Vagina (tissue), 2 donors: ENCODE results near the gene PIEZO2. TPM values are rescaled to one million over a fixed set of nuclear protein-coding genes. Genes with fewer than 3 reads are reported as not detected.

ENCODE experiments used
- DNase-seq, 2 donors: peaks; one replicate each; pipeline ENCODE4 v3.0.0-alpha.2; 2017; ENCODE audit errors: extremely low spot score in 2 of 2
- H3K27ac ChIP-seq: fragments of 200-600 bp; sonication (generic); one replicate; pipeline ENCODE4 v1.5.1; 2019
- H3K27me3 ChIP-seq: fragments of 200-600 bp; sonication (generic); one replicate; pipeline ENCODE4 v1.5.1; 2019
- H3K36me3 ChIP-seq, 2 donors: fragments of 200-600 bp; sonication (generic); one replicate each; pipeline ENCODE4 v1.5.1; 2017 to 2019
- H3K4me1 ChIP-seq: fragments of 200-600 bp; sonication (generic); one replicate; pipeline ENCODE4 v1.5.1; 2019
- H3K4me3 ChIP-seq, 2 donors: fragments of 200-600 bp; sonication (generic); 1 replicate in 1 of 2; 2 replicates in 1 of 2; pipeline ENCODE4 v1.5.1; 2016 to 2019
- H3K9me3 ChIP-seq: fragments of 200-600 bp; sonication (generic); one replicate; pipeline ENCODE4 v1.5.1; 2019
- POLR2A ChIP-seq, 2 donors: fragments of 450-650 bp; IDR thresholded peaks; one replicate each; pipeline ENCODE4 v1.6.1; 2017; ENCODE audit warnings: antibody characterized with exemption in 2 of 2, mild to moderate bottlenecking in 2 of 2, moderate library complexity in 2 of 2
- POLR2AphosphoS5 ChIP-seq, 2 donors: sonication (generic); formaldehyde crosslinking; IDR thresholded peaks; one replicate each; pipeline ENCODE4 v1.9.0; 2017; ENCODE audit warnings: antibody characterized with exemption in 2 of 2, mild to moderate bottlenecking in 2 of 2, low read depth in 1 of 2; ENCODE audit not compliant: insufficient read depth in 1 of 2
- intact Hi-C: fragments of 100-400 bp; cut with DNase I; formaldehyde crosslinking; loops from one replicate; pipeline ENCODE4 v1.15.1; 2023
- total RNA-seq: library from RNA; depleted of rRNA; stranded (reverse); fragments of >200 nt; gene quantifications from one replicate; pipeline ENCODE4 v1.2.3, GENCODE V29; 2016
- TF ChIP-seq, protein P1 (sequence below), 3 experiments: fragments of 450-650 bp in 2 of 3; fragments of 200-600 bp in 1 of 3; sonication (generic) in 1 of 3; IDR thresholded peaks; one replicate each; pipeline ENCODE4 v1.5.1; 2017 to 2019; ENCODE audit warnings: antibody characterized with exemption in 3 of 3, mild to moderate bottlenecking in 2 of 3, moderate library complexity in 2 of 3

The PIEZO2 gene
- total RNA-seq, 1 donor from 2014 or later: 5.9 TPM

DNA sequence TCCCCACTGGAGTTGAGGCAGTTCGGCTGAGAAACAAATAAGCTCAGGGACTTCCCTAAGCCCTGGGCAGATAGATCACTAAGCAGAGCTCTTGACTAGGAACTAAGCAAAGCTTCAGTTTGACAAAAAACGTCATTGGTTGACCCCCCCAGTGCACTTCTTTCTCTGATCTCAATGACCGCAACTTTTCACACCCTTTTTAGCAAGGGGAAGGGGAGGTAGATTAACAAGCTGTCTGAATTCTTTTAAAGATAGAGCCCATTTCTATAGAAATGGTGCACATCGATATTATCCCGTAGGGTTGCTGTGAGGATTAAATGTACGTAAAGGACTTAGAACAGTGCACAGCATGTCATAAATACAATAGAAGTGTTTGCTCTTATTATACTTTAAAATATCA, 42.5 kb downstream of the PIEZO2 start:
- intact Hi-C loops: no loop called here
- TF ChIP-seq, protein P1, sequence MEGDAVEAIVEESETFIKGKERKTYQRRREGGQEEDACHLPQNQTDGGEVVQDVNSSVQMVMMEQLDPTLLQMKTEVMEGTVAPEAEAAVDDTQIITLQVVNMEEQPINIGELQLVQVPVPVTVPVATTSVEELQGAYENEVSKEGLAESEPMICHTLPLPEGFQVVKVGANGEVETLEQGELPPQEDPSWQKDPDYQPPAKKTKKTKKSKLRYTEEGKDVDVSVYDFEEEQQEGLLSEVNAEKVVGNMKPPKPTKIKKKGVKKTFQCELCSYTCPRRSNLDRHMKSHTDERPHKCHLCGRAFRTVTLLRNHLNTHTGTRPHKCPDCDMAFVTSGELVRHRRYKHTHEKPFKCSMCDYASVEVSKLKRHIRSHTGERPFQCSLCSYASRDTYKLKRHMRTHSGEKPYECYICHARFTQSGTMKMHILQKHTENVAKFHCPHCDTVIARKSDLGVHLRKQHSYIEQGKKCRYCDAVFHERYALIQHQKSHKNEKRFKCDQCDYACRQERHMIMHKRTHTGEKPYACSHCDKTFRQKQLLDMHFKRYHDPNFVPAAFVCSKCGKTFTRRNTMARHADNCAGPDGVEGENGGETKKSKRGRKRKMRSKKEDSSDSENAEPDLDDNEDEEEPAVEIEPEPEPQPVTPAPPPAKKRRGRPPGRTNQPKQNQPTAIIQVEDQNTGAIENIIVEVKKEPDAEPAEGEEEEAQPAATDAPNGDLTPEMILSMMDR (IDR thresholded peaks at IDR 0.05): no peak
- TF ChIP-seq POLR2A (IDR thresholded peaks at IDR 0.05) (no peak), POLR2AphosphoS5 (IDR thresholded peaks at IDR 0.05; ENCODE audit: insufficient read depth in 1 of 2, low read depth in 1 of 2) (no peak)
- no peak for DNase-seq
- Histone ChIP-seq H3K36me3 (no peaks in the 10 kb centered on the region), H3K27ac (no peak overlapping the region), H3K27me3 (no peaks in the 10 kb centered on the region), H3K4me3 (no peak overlapping the region), H3K4me1 (no peaks in the 10 kb centered on the region), H3K9me3 (no peaks in the 10 kb centered on the region)

- Histone ChIP-seq H3K27me3 (no peaks in the 10 kb centered on the region), H3K36me3 (no peaks in the 10 kb centered on the region), H3K9me3 (no peaks in the 10 kb centered on the region), H3K4me3 (no peak overlapping the region), H3K27ac (no peak overlapping the region), H3K4me1 (no peaks in the 10 kb centered on the region)
- TF ChIP-seq POLR2A (IDR thresholded peaks at IDR 0.05) (no peak), POLR2AphosphoS5 (IDR thresholded peaks at IDR 0.05; ENCODE audit: insufficient read depth in 1 of 2, low read depth in 1 of 2) (no peak)
- TF ChIP-seq, protein P1 (IDR thresholded peaks at IDR 0.05): no peak
- intact Hi-C loops: no loop called here
- no peak for DNase-seq
These were observed 43.9 kb downstream of the PIEZO2 start for GRCh38 chr18:11105463-11105862.

GRCh38 chr18:11104307-11104706, 45.1 kb downstream of the PIEZO2 start:
- no peak overlapping the region for H3K27ac ChIP-seq
- intact Hi-C loops: no loop called here
- no peaks in the 10 kb centered on the region for H3K36me3 ChIP-seq
- no peaks in the 10 kb centered on the region for H3K4me1 ChIP-seq
- DNase-seq: no peak
- no peaks in the 10 kb centered on the region for H3K27me3 ChIP-seq
- no peak for TF ChIP-seq POLR2A (IDR thresholded peaks at IDR 0.05)
- TF ChIP-seq, protein P1 (IDR thresholded peaks at IDR 0.05): no peak
- no peak for TF ChIP-seq POLR2AphosphoS5 (IDR thresholded peaks at IDR 0.05; ENCODE audit: insufficient read depth in 1 of 2, low read depth in 1 of 2)
- H3K4me3 ChIP-seq: no peak overlapping the region
- H3K9me3 ChIP-seq: no peaks in the 10 kb centered on the region

- intact Hi-C loops: no loop called here
- TF ChIP-seq POLR2AphosphoS5 (IDR thresholded peaks at IDR 0.05; ENCODE audit: insufficient read depth in 1 of 2, low read depth in 1 of 2) (no peak), POLR2A (IDR thresholded peaks at IDR 0.05) (no peak)
- TF ChIP-seq, protein P1 (IDR thresholded peaks at IDR 0.05): no peak
These were observed 52.3 kb downstream of the PIEZO2 start for GRCh38 chr18:11096839-11097750.

DNA sequence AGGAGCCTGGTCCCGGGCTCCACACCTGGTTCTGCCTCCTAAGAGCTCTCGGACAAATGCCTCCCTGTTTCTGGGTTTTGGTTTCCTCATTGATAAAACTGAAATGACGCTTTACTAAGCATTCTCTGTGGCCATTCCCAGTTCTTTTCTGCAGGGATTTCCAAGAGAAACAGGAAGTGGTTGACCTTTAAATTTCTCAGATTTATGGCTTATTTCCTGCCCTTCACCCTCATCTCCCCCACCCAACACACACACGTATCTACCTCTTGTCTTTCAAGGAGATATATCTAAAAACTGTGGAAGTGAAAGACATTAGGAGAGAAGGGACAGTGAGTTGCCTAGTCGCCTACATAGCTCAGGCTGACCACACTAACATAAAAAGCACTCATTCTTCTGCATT, 53.0 kb downstream of the PIEZO2 start:
- intact Hi-C loops: no loop called here
- TF ChIP-seq, protein P1 (IDR thresholded peaks at IDR 0.05): no peak
- TF ChIP-seq POLR2A (IDR thresholded peaks at IDR 0.05) (no peak), POLR2AphosphoS5 (IDR thresholded peaks at IDR 0.05; ENCODE audit: insufficient read depth in 1 of 2, low read depth in 1 of 2) (no peak)
- H3K27ac ChIP-seq: no peak overlapping the region

More at GRCh38 chr18:11096839-11097750, 52.3 kb downstream of the PIEZO2 start:
- Histone ChIP-seq H3K27me3 (no peaks in the 10 kb centered on the region), H3K9me3 (no peaks in the 10 kb centered on the region), H3K27ac (no peak overlapping the region), H3K36me3 (no peaks in the 10 kb centered on the region), H3K4me3 (no peak overlapping the region), H3K4me1 (no peaks in the 10 kb centered on the region)
- DNase-seq: no peak

More for the DNA sequence above, 53.0 kb downstream of the PIEZO2 start:
- Histone ChIP-seq H3K4me1 (no peaks in the 10 kb centered on the region), H3K4me3 (no peak overlapping the region), H3K9me3 (no peaks in the 10 kb centered on the region), H3K36me3 (no peaks in the 10 kb centered on the region), H3K27me3 (no peaks in the 10 kb centered on the region)
- no peak for DNase-seq
